Measurements from ENCODE around the gene TMEM141.
"Not testable (repeated sequence)": the region's sequence is repeated elsewhere in the genome, so short reads cannot be mapped to it uniquely, and the experiment has no call there.

The TMEM141 gene

DNA sequence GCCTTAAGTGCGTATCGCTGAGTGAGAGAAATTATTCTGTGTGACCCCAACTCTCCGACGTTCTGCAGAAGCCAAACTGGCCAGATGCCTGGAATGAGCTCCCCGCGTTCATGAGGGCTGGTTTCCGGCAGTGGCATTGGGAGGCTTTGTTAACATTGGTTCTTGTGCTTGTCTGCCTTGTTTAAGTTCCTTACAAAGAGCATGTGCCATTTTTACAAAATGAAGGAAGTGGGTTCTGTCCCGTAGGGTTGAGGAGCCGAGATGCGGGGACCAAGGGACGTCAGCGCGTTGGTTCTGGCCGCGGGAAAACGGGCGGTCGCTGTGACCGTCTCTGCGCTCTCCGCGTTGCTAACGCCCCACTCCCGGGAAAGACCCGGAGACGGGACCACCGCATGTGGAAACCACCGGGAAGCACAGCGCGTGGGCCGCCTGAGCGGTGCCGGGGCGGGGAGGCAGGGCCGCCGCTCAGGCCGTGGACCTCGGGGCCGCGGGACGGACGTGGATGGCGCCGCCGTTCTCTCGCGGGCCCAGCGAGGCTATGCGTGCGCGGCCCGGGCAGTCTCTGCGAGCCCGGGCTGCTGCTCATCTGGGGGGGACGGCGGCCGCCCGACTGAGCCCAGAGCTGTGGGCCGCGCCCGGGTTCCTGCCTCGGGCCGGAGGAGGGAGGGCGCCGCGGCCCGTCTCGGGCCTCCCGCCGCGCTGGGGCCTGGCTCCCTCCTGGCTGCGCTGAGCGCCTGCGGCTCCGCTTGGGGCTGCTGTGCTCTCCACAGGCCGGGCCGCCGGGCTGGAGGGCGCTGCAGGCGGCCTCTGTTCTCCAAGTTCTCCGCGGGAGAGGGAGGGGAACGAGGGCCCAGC is 30.1 kb downstream of the TMEM141 start:
- no peak for DNase-seq

DNA sequence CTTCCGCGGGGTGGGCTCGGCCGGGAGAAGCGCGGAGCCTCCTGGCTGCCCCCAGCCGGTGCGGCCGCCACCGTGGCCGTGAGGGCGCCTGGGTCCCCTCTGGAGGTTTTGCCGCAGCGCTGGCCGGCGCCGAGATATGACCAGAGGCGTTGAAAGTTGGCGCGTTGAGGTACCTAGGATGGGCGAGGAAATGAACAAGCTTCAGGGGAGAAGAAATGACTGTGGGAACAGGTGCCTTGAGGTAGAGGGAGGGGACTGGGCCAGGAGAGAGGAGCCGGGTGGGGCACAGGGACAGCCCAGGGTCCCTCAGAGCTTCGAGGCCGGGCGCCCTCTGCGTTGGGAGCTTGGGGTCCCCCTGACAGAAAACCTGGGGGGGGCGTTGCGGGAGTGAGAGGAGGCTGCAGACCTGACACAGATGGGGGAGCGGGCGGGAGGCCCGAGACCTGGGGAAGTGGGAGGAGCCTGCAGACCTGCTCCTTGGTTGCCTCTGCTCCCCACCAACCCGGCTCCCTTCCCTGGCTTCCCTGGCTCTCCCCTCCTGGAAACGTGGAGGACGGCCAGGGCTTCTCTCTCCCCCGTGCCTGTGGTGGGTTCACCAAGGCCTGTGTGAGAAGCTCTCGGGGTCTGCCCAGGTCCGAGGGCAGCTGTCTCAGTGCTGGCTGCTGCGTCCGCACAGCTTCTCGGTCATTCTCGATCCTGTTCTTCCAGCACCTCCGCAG is 30.8 kb downstream of the TMEM141 start:
- no peak for DNase-seq

DNA sequence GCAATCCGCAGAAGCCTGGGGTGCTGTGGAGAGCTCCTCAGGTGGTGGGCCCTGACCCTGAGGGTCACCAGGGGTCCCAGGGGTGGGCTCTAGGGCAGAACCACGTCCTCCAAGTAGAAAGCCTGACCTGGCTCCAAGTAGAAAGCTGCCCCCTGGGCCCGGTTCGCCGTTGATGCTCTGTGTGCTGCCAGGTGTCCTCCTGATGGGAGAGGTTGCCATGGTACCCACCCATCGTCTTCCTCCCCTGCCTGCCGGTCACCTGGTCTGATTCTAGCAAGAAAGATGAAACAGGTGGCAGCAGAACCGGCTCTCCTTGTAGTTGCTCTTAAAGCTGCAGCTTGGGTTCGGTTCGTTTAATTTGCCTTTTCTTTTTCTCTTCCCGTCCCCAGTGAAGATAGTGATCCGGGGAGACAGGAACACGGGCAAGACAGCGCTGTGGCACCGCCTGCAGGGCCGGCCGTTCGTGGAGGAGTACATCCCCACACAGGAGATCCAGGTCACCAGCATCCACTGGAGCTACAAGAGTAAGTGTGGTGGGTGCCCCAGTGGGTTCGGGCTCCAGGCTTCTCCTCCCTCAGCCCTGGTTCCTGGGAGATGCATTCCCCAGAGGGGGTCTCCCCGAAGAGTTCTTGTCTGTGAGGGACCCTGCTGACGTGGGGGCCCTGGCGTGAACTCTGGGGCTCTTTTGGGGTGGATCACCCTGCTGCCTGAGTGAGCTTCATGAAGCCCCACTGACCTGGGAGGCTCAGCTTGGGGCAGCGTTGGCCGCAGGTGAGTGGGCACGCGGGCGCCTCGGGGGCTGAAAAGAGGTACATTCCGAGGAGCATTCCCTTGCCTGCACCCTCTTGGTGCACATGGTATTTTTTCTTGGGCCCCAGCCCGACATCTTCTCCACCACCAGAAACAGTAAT is 32.2 kb downstream of the TMEM141 start:
- DNase-seq, result no peak

DNA sequence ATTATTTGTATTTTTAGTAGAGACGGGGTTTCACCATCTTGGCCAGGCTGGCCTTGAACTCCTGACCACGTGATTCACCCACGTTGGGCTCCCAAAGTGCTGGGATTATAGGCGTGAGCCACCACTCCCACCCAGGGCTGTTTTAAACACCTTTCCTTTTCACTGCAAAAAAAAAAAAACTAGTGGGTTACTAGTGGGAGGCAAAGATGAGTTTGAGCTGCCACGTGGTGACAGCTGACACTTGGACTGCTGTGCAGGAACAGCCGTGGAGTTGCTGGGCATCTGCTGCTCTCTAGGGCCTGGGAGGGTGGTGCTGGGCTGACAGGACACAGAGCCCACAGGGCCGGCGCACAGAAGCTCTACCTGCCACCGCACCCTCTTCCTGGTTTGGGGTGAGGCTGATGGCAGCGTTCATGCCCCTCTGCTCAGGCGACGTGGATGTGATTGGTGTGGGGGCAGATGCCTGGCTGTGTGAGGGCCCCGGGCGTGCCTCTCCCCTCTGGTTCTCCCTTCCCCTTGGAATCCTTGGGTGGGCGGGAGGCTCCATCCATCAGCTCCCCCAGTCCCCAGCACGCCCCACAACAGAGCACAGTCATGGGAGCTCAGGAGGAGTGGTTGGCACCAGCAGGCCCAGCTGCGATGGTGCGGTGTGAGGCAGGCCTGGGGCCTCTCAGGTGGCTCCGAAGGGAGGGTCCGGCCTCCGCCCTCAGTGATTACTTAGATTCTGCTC is 33.5 kb downstream of the TMEM141 start:
- no peak for DNase-seq

DNA sequence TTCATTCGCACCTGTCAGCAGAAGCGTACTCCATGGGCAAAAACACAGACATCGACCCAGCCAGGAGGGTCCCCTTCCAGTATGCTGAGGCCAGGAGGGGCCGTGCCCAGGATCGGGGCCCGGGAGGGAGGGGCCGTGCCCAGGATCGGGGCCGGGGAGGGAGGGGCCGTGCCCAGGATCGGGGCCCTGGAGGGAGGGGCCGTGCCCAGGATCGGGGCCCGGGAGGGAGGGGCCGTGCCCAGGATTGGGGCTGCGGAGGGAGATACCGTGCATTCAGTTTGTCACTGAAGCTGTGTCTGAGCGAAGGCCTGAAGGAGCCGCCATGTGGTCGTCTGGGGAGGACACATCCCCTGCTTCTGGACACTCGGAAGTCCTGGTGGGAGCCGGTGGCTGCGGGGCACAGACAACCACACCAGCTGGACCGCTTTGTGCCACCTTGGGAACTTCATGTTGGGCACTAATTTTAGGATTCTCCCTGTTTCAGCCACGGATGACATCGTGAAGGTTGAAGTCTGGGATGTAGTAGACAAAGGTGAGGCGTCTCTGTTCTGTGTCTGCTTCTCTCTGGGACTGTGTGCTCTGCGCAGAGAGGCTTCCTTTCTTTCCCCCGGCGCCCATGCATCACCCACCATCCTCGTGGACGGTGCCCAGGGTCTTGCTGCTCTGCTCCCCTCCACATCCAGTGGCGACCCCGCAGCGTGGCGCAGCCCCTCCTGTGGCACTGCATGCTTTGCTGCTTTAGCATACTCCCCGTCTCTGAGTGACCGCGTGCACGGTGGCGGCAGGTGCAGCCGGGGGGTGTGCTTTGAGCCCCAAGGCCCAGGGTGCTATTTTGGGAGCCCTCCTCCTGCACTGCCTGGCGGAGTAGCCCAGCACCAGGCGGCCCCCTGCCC is 34.4 kb downstream of the TMEM141 start:
- DNase-seq, result no peak

DNA sequence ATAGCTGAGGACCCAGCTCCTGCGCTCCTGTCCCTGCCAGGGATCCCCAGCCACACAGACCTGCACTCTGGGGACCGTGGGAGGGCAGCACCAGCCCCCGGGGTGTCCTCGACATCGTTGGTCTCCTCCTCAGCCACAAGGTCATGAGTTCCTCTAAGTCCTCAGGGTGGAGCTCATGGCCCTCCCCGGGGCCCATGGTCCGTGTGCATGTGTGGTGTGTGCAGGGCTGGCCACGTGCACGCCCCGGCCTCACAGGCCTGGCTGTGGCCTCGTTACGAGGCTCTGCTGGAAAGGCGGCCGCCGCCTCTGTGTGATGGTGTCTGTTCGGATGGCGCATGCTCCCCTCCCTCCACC is 35.0 kb downstream of the TMEM141 start:
- DNase-seq, result no peak

DNA sequence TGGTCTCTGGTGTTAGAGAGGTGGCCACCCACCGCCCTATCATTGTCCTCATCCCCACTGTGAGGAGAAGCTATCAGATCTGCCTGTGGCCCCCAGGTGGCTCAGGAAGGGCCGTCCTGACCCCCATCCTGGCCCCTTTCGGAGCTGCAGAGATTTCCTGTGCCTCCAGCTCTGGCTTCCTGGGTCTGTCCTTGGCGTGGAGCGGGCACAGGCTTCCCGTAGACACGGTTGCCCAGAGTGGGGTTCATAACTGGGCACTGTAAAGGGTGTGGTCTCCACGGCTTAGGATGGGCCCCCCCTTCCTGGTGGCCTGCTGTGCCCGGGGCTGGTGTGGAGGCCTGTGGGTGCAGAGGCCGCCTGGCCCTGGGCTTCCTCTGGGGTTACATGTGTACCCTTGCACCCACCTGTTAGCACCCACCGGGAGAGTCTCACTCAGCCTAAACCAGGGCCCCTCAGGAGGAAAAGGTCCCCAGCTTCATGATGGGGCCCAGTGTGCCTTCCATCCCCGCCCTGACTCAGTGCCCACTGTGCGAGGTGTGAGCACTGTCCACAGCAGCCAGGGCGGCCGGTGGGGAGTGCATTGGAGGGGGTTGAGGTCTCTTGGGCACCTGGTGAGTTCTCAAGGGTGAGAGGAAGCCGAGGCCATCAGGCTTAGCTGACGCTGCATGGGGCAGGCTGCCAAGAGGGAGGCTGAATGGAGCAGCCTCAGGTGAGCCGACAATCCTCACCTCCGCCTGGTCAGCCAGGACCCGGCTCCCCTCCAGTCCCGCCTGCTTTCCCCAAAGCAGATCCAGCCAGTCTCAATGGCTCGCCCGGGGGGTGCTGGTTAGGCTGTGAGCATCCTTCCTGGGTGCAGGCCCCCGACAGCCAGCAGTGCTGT is 35.8 kb downstream of the TMEM141 start:
- DNase-seq, result no peak

DNA sequence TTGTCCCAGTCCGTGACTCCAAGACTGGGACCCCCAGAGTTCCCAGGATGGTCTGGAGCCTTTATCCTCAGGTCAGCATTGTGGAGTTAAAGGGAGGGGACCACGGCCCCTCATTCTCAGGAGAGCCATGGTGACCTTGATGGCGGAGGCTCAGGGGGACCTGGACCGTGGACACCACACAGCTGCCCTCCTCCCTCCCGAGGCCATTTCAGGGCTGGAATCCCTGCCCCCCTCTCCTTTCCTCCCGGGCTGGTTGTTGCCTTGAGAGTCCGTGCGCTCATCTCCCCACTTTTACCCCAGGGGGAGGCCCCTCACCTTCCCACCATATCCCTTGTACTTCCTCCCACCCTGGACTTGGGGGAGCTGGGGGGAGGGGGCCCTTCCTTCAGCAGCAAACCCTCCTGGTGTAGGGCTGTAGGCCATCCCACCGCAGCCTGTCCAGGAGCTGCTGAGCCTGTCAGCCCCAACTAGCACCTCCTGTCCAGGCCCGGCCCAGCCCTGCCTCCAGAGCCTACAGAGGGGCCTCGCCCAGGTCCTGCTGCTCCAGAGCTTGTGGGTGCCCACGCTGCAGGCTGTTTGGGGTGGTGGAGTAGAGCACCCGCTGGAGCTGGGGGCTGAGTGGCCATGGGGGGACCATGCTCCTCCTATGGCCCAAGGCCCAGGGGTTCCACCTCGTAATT is 36.8 kb downstream of the TMEM141 start:
- DNase-seq, result no peak

DNA sequence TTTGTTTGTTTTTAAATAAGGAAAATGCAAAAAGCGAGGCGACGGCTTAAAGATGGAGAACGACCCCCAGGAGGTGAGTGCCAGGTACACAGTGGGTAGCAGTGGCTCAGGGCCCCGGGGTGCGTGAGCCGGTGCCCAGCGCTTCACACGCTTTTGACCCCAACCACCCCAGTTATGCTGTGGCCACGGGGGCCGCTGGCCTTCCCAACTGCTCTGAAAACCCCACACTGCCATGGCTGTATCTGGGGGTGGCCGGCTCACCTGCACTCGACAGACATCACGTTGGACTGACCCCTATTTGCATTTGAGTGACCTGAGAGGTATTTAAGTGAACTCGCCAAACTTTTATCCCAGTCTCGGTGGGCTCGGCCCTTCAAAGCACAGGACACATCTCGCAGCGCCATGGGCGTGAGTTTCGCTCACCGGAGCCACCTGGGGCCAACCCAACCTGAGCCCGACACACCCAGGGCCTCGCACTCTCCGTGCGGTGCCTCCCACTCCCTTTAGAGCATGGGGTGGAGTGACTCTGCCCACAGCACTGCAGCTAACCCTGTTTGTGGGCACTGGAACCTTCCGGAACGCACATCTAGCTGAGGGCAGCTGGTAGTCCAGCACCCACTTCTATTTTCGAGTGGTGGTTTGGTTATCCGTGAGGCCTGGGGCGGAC is 37.5 kb downstream of the TMEM141 start:
- no peak for DNase-seq

DNA sequence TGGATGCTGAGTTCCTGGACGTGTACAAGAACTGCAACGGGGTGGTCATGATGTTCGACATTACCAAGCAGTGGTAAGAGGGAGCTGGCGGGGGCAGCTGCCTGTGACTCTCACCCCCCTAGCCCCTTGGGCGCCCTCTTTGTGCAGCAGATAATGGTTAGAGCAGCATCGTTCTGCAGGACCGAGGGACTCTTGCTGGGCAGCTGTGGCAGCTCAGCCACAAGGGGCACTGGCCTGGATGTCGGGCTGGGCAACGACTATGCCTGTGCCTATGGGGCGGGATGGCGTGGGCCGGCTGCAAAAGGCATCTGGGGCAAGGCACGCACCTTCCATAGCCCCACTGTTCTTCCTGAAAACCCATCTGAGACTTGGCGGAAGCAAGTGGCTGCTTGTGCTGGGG is 38.3 kb downstream of the TMEM141 start:
- DNase-seq, result no peak

DNA sequence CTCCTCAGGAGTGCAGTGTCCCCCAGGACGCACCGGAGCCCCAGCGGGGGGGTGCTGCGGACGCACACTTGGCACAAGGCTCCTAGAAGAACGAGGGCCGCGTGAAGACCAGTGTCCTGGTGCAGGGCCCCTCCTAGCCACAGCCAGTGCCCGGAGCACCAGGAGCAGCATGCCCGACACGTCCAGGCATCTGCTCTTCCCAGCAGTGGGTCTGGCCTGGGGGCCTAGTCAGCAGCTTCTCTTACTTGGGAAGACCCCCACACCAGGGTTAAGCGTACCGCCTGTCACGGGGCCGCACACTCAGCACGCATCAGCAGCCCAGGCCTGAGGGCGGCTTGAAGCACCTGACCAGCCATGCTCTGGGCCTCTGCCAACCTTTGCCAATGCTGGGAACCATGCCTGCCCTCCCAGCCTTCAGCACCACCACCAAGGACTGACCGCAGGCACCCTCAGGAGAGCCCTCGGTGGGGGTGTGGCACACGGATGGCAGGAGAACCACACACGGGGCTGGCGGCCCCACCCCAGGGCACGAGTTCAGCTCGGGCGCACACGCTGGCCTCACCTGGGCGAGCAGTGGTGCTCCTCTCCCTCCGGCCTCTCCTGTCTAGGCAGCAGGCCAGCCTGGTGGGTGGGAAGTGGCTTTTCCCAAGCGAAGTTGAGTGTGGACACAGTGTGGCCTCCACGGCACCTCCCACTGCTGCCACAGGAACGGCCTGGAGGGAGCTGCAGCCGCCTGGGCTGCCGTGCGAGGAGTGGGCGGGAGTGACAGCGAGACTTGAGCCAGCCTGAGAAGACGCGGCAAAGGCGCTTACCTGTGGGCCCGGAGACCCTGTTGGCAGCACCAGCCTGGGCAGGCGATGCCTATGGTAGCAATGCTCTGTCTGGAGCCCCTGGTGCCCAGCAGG is 39.1 kb downstream of the TMEM141 start:
- DNase-seq, result no peak

DNA sequence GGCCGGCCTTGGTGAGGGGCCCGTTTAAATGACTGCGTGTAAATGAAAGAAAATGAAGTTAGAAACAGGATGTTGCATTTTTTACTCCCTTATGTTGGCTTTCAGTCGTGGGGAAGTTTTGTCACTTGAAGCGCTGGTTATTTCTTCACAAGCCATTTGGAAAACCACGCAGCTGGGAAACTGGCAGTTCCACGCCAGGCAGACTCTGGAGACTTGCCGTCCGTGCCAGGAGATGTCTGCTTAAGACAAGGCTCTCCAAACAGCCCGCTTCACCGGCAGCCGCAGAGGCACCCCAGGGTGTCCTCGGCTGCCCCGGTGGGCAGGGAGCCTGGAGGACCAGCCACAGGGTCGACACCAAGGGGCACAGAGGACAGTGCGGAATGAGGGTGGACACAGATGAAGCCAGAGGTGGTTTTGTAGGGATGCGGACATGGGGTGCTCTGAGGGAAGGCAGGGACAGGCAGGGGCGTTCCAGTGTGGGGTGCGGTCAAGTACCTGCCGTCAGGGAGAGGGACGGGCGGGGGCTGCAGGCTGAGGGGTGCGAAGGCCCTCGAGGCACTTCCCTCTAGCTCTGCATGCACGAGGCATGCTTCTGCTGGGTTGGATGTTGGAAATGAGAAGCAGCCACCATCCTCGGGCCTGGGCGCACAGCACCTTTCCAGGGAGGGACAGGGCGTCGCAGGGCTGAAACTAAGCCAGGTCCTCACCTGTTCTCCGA is 40.0 kb downstream of the TMEM141 start:
- no peak for DNase-seq

DNA sequence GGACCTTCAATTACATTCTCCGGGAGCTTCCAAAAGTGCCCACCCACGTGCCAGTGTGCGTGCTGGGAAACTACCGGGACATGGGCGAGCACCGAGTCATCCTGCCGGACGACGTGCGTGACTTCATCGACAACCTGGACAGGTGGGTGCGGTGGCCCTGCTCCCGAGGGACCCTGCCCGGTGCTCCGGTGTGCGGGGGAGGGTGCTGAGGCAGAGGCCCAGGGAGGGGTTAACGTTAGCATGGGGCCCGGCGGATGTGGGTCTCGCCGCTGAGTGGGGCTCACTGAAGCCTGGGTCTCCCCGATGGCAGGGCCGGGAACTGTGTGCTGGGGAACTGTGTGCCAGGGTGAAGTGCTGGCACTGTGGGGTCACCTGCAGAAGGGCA is 40.6 kb downstream of the TMEM141 start:
- no peak for DNase-seq

DNA sequence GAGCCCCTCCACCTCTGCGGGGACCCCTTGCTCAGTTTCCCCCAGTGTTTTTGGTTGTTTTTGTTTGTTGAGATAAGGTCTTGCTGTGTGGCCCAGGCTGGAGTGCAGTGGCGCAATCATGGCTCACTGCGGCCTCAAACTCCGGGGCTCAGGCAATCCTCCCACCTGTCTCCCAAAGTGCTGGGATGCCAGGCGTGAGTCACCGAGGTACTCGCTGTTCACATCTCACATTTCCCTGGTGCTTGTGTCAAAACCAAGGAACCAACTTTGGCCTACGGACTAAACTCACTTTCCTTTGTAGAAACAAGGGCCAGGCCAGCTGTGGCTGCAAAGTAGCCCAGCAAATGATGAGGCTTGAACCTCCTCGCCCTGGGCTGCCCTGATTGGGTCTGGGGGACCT is 41.4 kb downstream of the TMEM141 start:
- no peak for DNase-seq

DNA sequence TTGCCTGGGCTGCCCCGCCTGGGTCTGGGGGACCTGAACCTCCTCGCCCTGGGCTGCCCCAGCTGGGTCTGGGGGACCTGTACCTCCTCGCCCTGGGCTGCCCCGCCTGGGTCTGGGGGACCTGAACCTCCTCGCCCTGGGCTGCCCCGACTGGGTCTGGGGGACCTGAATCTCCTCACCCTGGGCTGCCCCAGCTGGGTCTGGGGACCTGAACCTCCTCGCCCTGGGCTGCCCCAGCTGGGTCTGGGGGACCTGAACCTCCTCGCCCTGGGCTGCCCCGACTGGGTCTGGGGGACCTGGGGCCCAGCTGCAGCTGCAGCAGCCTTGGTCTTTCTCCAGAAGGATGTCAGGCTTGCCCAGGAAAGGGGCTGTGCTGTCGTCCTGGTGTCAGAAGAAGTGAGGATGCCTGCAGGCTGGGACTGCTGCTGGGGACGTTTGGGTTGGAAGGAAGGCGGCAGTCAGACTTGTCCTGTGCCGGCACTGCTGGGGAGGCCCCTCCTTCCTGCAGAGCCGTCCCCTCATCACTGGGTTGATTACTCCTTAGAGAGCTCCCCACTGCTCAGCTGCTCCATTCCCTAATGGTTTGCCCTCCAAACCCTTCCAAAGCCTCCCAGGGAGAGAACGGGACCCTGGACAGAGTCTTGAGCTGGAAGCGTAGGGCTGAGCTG is 42.4 kb downstream of the TMEM141 start:
- DNase-seq, result not testable (repeated sequence)

DNA sequence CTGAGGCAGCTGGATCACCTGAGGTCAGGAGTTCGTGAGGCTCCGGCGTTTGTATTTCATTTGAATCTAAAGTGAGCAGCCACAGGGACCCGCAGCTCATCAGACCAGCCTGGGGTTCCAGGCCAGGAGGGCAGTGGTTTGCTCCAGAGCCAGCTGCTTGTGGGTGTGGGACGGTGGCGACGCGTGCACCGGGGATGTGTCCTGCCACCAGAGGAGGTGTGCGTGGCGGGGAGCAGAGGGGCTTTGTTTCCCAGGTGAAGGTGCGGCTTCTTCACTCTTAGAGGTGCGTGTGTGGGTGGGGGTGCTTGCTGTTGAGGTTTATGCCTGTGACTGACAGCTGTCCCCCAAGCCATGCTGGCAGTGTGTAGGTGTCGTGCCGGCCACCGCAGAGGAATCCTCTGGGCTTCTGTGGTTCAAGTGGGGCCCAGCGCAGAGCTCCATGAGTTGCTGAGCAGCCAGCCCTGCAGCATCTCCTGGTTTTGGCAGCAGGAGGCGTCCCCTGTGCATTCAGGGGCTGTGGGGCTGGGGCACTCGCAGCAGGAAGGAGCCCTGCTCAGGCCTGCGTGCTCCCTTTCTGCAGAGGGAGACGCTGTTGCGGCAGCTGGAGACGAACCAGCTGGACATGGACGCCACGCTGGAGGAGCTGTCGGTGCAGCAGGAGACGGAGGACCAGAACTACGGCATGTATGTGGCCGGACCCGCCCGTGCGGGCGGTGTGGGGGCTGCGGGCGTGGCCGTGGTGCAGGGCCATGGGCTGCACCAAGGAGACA is 44.2 kb downstream of the TMEM141 start:
- no peak for DNase-seq

Measured in GOT3 (cell line).